H1 (cell line): ENCODE measurements around the gene TRMT44. TPM values are rescaled to one million over a fixed set of nuclear protein-coding genes. Genes with fewer than 3 reads are reported as not detected.
A peak's percentile ranks its signal among the peaks of the same experiment; 100 is the strongest.

Experiments used
- CTCF ChIA-PET: fragments of 300-600 bp; sonication (Branson Sonifier 250); formaldehyde crosslinking; loops from one replicate; lab custom pipeline; 2021; ENCODE audit not compliant: partially characterized antibody; lab: Charles Lee
- POLR2A ChIA-PET: fragments of 300-600 bp; sonication (Branson Sonifier 250); formaldehyde crosslinking; loops from one replicate; lab custom pipeline; 2021; ENCODE audit warnings: inconsistent platforms; ENCODE audit not compliant: partially characterized antibody; lab: Charles Lee
- DNase-seq, 2 experiments: peaks; one replicate each; pipeline versions ENCODE4 v3.0.0 to v3.0.0-alpha.2; 2010 to 2022; ENCODE audit warnings: low spot score in 2 of 2, low read depth in 1 of 2, mixed read lengths in 1 of 2
- FAIRE-seq: peaks from 2 replicates; lab custom pipeline; 2011; peaks lifted over from hg19 to GRCh38; lab: Jason Lieb, UNC
- H2AFZ ChIP-seq: 2 replicates; pipeline ENCODE4 v1.8.1; 2012; ENCODE audit warnings: low read length, inconsistent platforms
- H2AK5ac ChIP-seq: 2 replicates; pipeline ENCODE4 v1.6.1; 2013; ENCODE audit warnings: low read depth, low read length
- H2BK120ac ChIP-seq: replicated peaks from 2 replicates; pipeline ENCODE3; 2013; ENCODE audit warnings: low read depth, low read length, inconsistent platforms
- H2BK12ac ChIP-seq: 2 replicates; pipeline ENCODE4 v1.6.1; 2013; ENCODE audit warnings: low read depth, low read length
- H2BK15ac ChIP-seq: 2 replicates; pipeline ENCODE4 v1.6.1; 2013; ENCODE audit warnings: low read length
- H2BK20ac ChIP-seq: 2 replicates; pipeline ENCODE4 v1.6.1; 2013; ENCODE audit warnings: low read length
- H2BK5ac ChIP-seq: 2 replicates; pipeline ENCODE4 v1.6.1; 2013; ENCODE audit warnings: low read depth, low read length
- H3K14ac ChIP-seq: 2 replicates; pipeline ENCODE4 v1.6.1; 2013; ENCODE audit warnings: inconsistent platforms; ENCODE audit not compliant: insufficient read length
- H3K18ac ChIP-seq: 2 replicates; pipeline ENCODE4 v1.6.1; 2013; ENCODE audit warnings: low read length; ENCODE audit errors: extremely low read depth
- H3K23ac ChIP-seq: 2 replicates; pipeline ENCODE4 v1.6.1; 2013; ENCODE audit warnings: inconsistent platforms; ENCODE audit not compliant: insufficient read length
- H3K23me2 ChIP-seq: 2 replicates; pipeline ENCODE4 v1.6.1; 2013; ENCODE audit warnings: low read depth, low read length
- H3K27ac ChIP-seq: 2 replicates; pipeline ENCODE4 v1.6.1; 2011; ENCODE audit warnings: low read depth, low read length, inconsistent platforms
- H3K27me3 ChIP-seq, 4 experiments: replicated peaks in 1 of 4; 1 replicate in 1 of 4; 2 replicates in 3 of 4; pipeline versions ENCODE4 v1.6.1 to v1.8.1; 2011 to 2013; ENCODE audit warnings: low read length in 3 of 4, mild to moderate bottlenecking in 3 of 4, inconsistent platforms in 2 of 4, mixed read lengths in 2 of 4, moderate library complexity in 1 of 4; ENCODE audit not compliant: control insufficient read depth in 3 of 4, insufficient read depth in 3 of 4; ENCODE audit errors: extremely low read depth in 1 of 4
- H3K36me3 ChIP-seq, 4 experiments: 2 replicates each; pipeline versions ENCODE4 v1.6.1 to v1.8.1; 2011 to 2013; ENCODE audit warnings: mild to moderate bottlenecking in 4 of 4, low read length in 3 of 4, moderate library complexity in 2 of 4, control low read depth in 1 of 4, inconsistent platforms in 1 of 4; ENCODE audit not compliant: insufficient read depth in 4 of 4, control insufficient read depth in 2 of 4
- H3K4ac ChIP-seq: replicated peaks from 2 replicates; pipeline ENCODE3; 2013; ENCODE audit warnings: low read length, low read depth, mixed read lengths, inconsistent platforms; ENCODE audit not compliant: insufficient read length
- H3K4me1 ChIP-seq, 4 experiments: replicated peaks in 1 of 4; 1 replicate in 1 of 4; 2 replicates in 3 of 4; pipeline versions ENCODE4 v1.6.1 to v1.8.1; 2011 to 2013; ENCODE audit warnings: low read length in 3 of 4, inconsistent platforms in 2 of 4, mixed read lengths in 1 of 4; ENCODE audit not compliant: insufficient read depth in 4 of 4, control insufficient read depth in 3 of 4
- H3K4me2 ChIP-seq, 2 experiments: 2 replicates each; pipeline versions ENCODE4 v1.6.1 to v1.8.1; 2011 to 2013; ENCODE audit warnings: low read depth in 2 of 2, low read length in 2 of 2, control low read depth in 1 of 2, inconsistent platforms in 1 of 2, mild to moderate bottlenecking in 1 of 2; ENCODE audit not compliant: insufficient read depth in 1 of 2
- H3K4me3 ChIP-seq, 4 experiments: fragments of 200-600, 300-600 bp in 1 of 4; sonication (generic), shearing (Covaris generic), sonication (Bioruptor Twin) in 1 of 4; 2 replicates each; pipeline versions ENCODE4 v1.5.1 to v1.8.1; 2011 to 2016; ENCODE audit warnings: low read length in 4 of 4, low read depth in 3 of 4, control low read depth in 2 of 4, inconsistent platforms in 2 of 4, mild to moderate bottlenecking in 2 of 4, mixed read lengths in 1 of 4, moderate library complexity in 1 of 4; ENCODE audit not compliant: insufficient read depth in 2 of 4; ENCODE audit errors: extremely low read depth in 1 of 4
- H3K56ac ChIP-seq: replicated peaks from 2 replicates; pipeline ENCODE3; 2013; ENCODE audit warnings: low read depth, mild to moderate bottlenecking, mixed read lengths, low read length, inconsistent platforms; ENCODE audit not compliant: insufficient read length
- H3K79me1 ChIP-seq: 2 replicates; pipeline ENCODE4 v1.6.1; 2013; ENCODE audit warnings: low read depth, low read length, control low read depth
- H3K79me2 ChIP-seq, 2 experiments: 2 replicates each; pipeline versions ENCODE4 v1.6.1 to v1.8.1; 2012 to 2013; ENCODE audit warnings: low read length in 2 of 2, mild to moderate bottlenecking in 2 of 2, inconsistent platforms in 1 of 2; ENCODE audit not compliant: insufficient read depth in 2 of 2, control insufficient read depth in 1 of 2
- H3K9ac ChIP-seq, 4 experiments: replicated peaks in 1 of 4; 1 replicate in 1 of 4; 2 replicates in 3 of 4; pipeline versions ENCODE4 v1.6.1 to v1.8.1; 2011 to 2013; ENCODE audit warnings: low read depth in 3 of 4, low read length in 3 of 4, control low read depth in 2 of 4, mild to moderate bottlenecking in 2 of 4, moderate library complexity in 2 of 4, inconsistent platforms in 1 of 4; ENCODE audit errors: extremely low read depth in 1 of 4
- H3K9me3 ChIP-seq, 2 experiments: 2 replicates each; pipeline versions ENCODE4 v1.6.1 to v1.8.1; 2012 to 2013; ENCODE audit warnings: mild to moderate bottlenecking in 2 of 2, moderate library complexity in 2 of 2, control low read depth in 1 of 2, inconsistent platforms in 1 of 2, low read depth in 1 of 2, low read length in 1 of 2, mixed read lengths in 1 of 2; ENCODE audit not compliant: insufficient read depth in 2 of 2
- H4K20me1 ChIP-seq, 2 experiments: replicated peaks in 1 of 2; 2 replicates each; pipeline versions ENCODE3 to v1.8.1; 2011 to 2013; ENCODE audit warnings: inconsistent platforms in 2 of 2, low read length in 2 of 2, mild to moderate bottlenecking in 1 of 2; ENCODE audit not compliant: insufficient read depth in 2 of 2, control insufficient read depth in 1 of 2
- H4K5ac ChIP-seq: 2 replicates; pipeline ENCODE4 v1.6.1; 2013; ENCODE audit warnings: low read length, low read depth, mixed read lengths, inconsistent platforms; ENCODE audit not compliant: insufficient read length
- H4K8ac ChIP-seq: 2 replicates; pipeline ENCODE4 v1.8.0; 2013; ENCODE audit warnings: mild to moderate bottlenecking, moderate library complexity, low read length, inconsistent platforms; ENCODE audit not compliant: insufficient read depth; ENCODE audit errors: extremely low read depth
- H4K91ac ChIP-seq: replicated peaks from 2 replicates; pipeline ENCODE3; 2013; ENCODE audit warnings: low read length, mixed read lengths, inconsistent platforms; ENCODE audit not compliant: insufficient read length
- RAD21 ChIP-seq, 2 experiments: IDR thresholded peaks in 1 of 2; conservative IDR thresholded peaks in 1 of 2; 2 replicates each; pipeline ENCODE4 v1.6.1; 2011; ENCODE audit warnings: low read depth in 2 of 2, low read length in 2 of 2, improper control_type of control experiment in 1 of 2, inconsistent platforms in 1 of 2, mild to moderate bottlenecking in 1 of 2, moderate library complexity in 1 of 2
- RBBP5 ChIP-seq: IDR thresholded peaks from 2 replicates; pipeline ENCODE4 v1.7.1; 2012; ENCODE audit warnings: low read depth, mild to moderate bottlenecking, inconsistent platforms, low read length, moderate library complexity, borderline replicate concordance
- RXRA ChIP-seq: IDR thresholded peaks from 2 replicates; pipeline ENCODE4 v1.6.1; 2011; ENCODE audit warnings: low read depth, mild to moderate bottlenecking, low read length, moderate library complexity; ENCODE audit not compliant: insufficient read depth
- WGBS, 2 experiments: shearing (Covaris generic) in 1 of 2; methylation state at CpG; one replicate each; pipeline versions ENCODE4 v1.1.6 to v1.1.7; 2013 to 2015; ENCODE audit warnings: low lambda C conversion rate in 2 of 2, mixed read lengths in 2 of 2, inconsistent platforms in 1 of 2, low coverage in 1 of 2, missing lambda C conversion rate in 1 of 2; ENCODE audit not compliant: insufficient replicate concordance in 2 of 2, insufficient coverage in 1 of 2, insufficient read length in 1 of 2; ENCODE audit errors: extremely low coverage in 1 of 2, missing lambda C conversion rate in 1 of 2; 5-methylcytosine and 5-hydroxymethylcytosine counted together
- polyA plus RNA-seq, 7 experiments: library from polyadenylated mRNA; depleted of rRNA in 3 of 7; stranded (reverse) in 5 of 7; unstranded in 2 of 7; fragments of >200 nt in 5 of 7; fragments of 200-250 nt in 2 of 7; gene quantifications; 1 replicate in 5 of 7; 2 replicates in 1 of 7; 4 replicates in 1 of 7; pipeline versions ENCODE4 v1.2.1 to v1.2.3, GENCODE V29; 2011 to 2013; ENCODE audit warnings: missing spikeins in 2 of 7, mixed read lengths in 2 of 7
- total RNA-seq: library from RNA; stranded (reverse); fragmentation: NEBNext Ultra II Directional; extraction: Animal tissue kit (Norgen Biotek cat#: 25700); gene quantifications from 2 replicates; pipeline ENCODE4 v1.2.1, GENCODE V29; 2021

TRMT44 gene
- total and polyA plus RNA-seq, 2 of the 8 experiments (the other 6 are each of a cell fraction or from before 2014, with no cell fraction given): 8.6 to 23.9 TPM

DNA sequence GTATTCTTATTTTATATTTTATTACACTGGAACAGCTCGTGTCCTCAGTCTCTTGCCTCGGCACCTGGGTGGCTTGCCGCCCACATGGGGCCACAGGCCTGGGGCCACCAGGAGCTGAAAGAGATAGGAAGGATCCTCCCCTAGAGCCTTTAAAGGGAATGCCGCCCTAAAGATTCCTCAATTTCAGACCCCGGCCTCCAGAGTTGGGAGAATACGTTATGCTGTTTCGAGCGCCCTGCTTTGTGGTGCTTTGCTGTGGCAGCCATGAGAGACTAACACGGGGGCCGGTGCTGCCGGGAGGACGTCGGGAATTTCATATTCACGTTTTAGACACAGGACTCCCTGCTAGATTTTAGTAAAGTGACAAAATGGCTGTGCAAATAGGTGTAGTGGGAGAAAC is 33.3 kb upstream of the TRMT44 start:
- Histone ChIP-seq H2BK15ac (no peak overlapping the region), H2BK120ac (no peak overlapping the region), H2AK5ac (no peak overlapping the region), H4K91ac (no peak overlapping the region), H3K23me2 (no peaks in the 10 kb centered on the region), H3K4ac (no peak overlapping the region), H2AFZ (no peak overlapping the region), H3K9me3 (no peaks in the 10 kb centered on the region; a peak in 1 of 4 replicates), H3K36me3 (peaks cover 0 to 3% (median 0%) of the 10 kb centered on the region in 4 experiments; a peak in 1 of 8 replicates), H3K4me2 (no peak overlapping the region), H3K9ac (0 out of 7 replicates have a peak overlapping the region, but pooled peaks of 1 of the 4 experiments have one; percentile 13), H2BK12ac (no peak overlapping the region), H3K4me1 (peaks cover 0 to 5% (median 4%) of the 10 kb centered on the region in 4 experiments; a peak in 6 of 7 replicates), H3K18ac (no peak overlapping the region), H3K56ac (no peak overlapping the region), H2BK5ac (no peak overlapping the region), H3K27me3 (no peaks in the 10 kb centered on the region), H3K14ac (no peak overlapping the region), H3K79me2 (no peaks in the 10 kb centered on the region), H3K23ac (no peak overlapping the region), H3K27ac (no peak overlapping the region), H4K20me1 (peaks cover 0 to 1% of the 10 kb centered on the region in 2 experiments), H4K5ac (no peak overlapping the region), H3K79me1 (no peaks in the 10 kb centered on the region), H3K4me3 (no peak overlapping the region), H2BK20ac (no peak overlapping the region), H4K8ac (no peak overlapping the region)
- 97% methylated on average over 14 of the region's 14 CpGs; no CpG with 5 or more reads in 1 of the 2 experiments for WGBS, 2 experiments
- CTCF ChIA-PET: interaction anchor here (0.9 to 6.5 kb wide), 20 partner anchors 9 to 287 kb away, joined by 3 to 74 read pairs (median 6); partner anchors contain the start of gene HTRA3
- TF ChIP-seq RAD21 (IDR thresholded peaks at IDR 0.05 in 1 of 2, conservative IDR thresholded peaks at IDR 0.05 in 1 of 2; ENCODE audit: low read depth in 2 of 2, low read length in 2 of 2) (no peak), RBBP5 (no peak), RXRA (no peak)
- no peak for FAIRE-seq
- POLR2A ChIA-PET: no interaction called here
- DNase-seq: no peak
